Activated CD4-positive, alpha-beta T cell treated with anti-CD3 and anti-CD28 coated beads, Interleukin-2, amount 10 ng/mL, durations not matched to agents 7 days and 5 days (primary cell): Measurements from ENCODE around the gene TMEM132E. TPM values are rescaled to one million over a fixed set of nuclear protein-coding genes. Genes with fewer than 3 reads are reported as not detected.

Source experiments
- total RNA-seq, 2 experiments: library from RNA; stranded (reverse); gene quantifications; one replicate each; pipeline ENCODE4 v1.2.3, GENCODE V29; 2021

TMEM132E gene
- total RNA-seq, 2 experiments from 2014 or later = not detected

Other genes starting within 250 kb of the TMEM132E start
- not detected for gene CCL13, start 223.1 kb upstream of the TMEM132E start, total RNA-seq
- under 1 TPM; 0.87 TPM for gene CCL1, start 216.3 kb upstream of the TMEM132E start, total RNA-seq